Fibroblast of skin of left quadriceps (primary cell): ENCODE results near the gene RNF186.

Experiments used
- DNase-seq, 2 experiments: peaks; one replicate each; pipeline ENCODE4 v3.0.0-alpha.2; 2013; ENCODE audit warnings: low read depth in 2 of 2

RNF186 gene

GRCh38 chr1:19764848-19765247 is 50.2 kb downstream of the RNF186 start:
- peak; percentile 18 to 19 for DNase-seq
